ENCODE data around the gene TEX2. TPM values are rescaled to one million over a fixed set of nuclear protein-coding genes. Genes with fewer than 3 reads are reported as not detected.

TEX2 gene
- total and polyA plus RNA-seq, 2 of the 13 experiments (the other 11 are each of a cell fraction or from before 2014, with no cell fraction given), result 21.4 to 37.7 TPM

GRCh38 chr17:64216338-64217248 lies 46.5 kb downstream of the TEX2 start (continued):
- TF ChIP-seq FUBP1 (CRISPR knock-in tag; IDR thresholded peaks at IDR 0.05; ENCODE audit: borderline replicate concordance), result peak; percentile 77; the same call in 1 of the 2 replicates
- TF ChIP-seq ZNF749 (CRISPR knock-in tag; IDR thresholded peaks at IDR 0.05; ENCODE audit: borderline replicate concordance), result no peak
- no peak; the same call in 1 of the 2 replicates for TF ChIP-seq TBX3 (IDR thresholded peaks at IDR 0.05; ENCODE audit: borderline replicate concordance)
- peak; percentile 53; the same call in 1 of the 2 replicates for TF ChIP-seq NFYC (CRISPR knock-in tag; IDR thresholded peaks at IDR 0.05)
- peak; percentile 94 for TF ChIP-seq CEBPG (CRISPR knock-in tag; IDR thresholded peaks at IDR 0.05)
- no peak for TF ChIP-seq HNRNPK (IDR thresholded peaks at IDR 0.05; ENCODE audit: low read depth, low read length, poor library complexity, severe bottlenecking)
- no peak for TF ChIP-seq ZSCAN29 (CRISPR knock-in tag; conservative IDR thresholded peaks at IDR 0.05)
- TF ChIP-seq ZNF549 (CRISPR knock-in tag; IDR thresholded peaks at IDR 0.05), result no peak
- peak; percentile 79 for TF ChIP-seq SPEN (CRISPR knock-in tag; IDR thresholded peaks at IDR 0.05; ENCODE audit: low read depth)
- no peak; the same call in 1 of the 2 replicates for TF ChIP-seq MYNN (CRISPR knock-in tag; IDR thresholded peaks at IDR 0.05; ENCODE audit: low read depth)
- TF ChIP-seq SIX1 (CRISPR knock-in tag; IDR thresholded peaks at IDR 0.05; ENCODE audit: borderline replicate concordance), result peak; percentile 78; the same call in 1 of the 2 replicates
- TF ChIP-seq ZNF644 (CRISPR knock-in tag; IDR thresholded peaks at IDR 0.05; ENCODE audit: low read depth), result peak; percentile 72
- peak; percentile 87 for TF ChIP-seq HOXA3 (CRISPR knock-in tag; IDR thresholded peaks at IDR 0.05)
- TF ChIP-seq ZNF792 (CRISPR knock-in tag; IDR thresholded peaks at IDR 0.05), result peak; percentile 84
- TF ChIP-seq ZNF770 (CRISPR knock-in tag; IDR thresholded peaks at IDR 0.05), result peak; percentile 80
- peak; percentile 89 for TF ChIP-seq ZNF547 (CRISPR knock-in tag; IDR thresholded peaks at IDR 0.05)
- peak; percentile 70 for TF ChIP-seq ZNF878 (CRISPR knock-in tag; IDR thresholded peaks at IDR 0.05)
- TF ChIP-seq MIER2 (CRISPR knock-in tag; IDR thresholded peaks at IDR 0.05), result peak; percentile 74
- TF ChIP-seq SNAPC4 (CRISPR knock-in tag; IDR thresholded peaks at IDR 0.05), result peak; percentile 93; the same call in 1 of the 2 replicates
- peak; percentile 85 for TF ChIP-seq MYC (CRISPR knock-in tag; IDR thresholded peaks at IDR 0.05; ENCODE audit: borderline replicate concordance)
- peak; percentile 93 for TF ChIP-seq ZNF567 (CRISPR knock-in tag; IDR thresholded peaks at IDR 0.05; ENCODE audit: borderline replicate concordance)

All from HepG2 (cell line).